ENCODE data around the gene HSFY1. TPM values are rescaled to one million over a fixed set of nuclear protein-coding genes. Genes with fewer than 3 reads are reported as not detected.
"Not testable (repeated sequence)": the region's sequence is repeated elsewhere in the genome, so short reads cannot be mapped to it uniquely, and the experiment has no call there.

HSFY1 gene
- not detected in 2 replicates for total RNA-seq (2014; rRNA removed; shearing (Covaris generic))

DNA sequence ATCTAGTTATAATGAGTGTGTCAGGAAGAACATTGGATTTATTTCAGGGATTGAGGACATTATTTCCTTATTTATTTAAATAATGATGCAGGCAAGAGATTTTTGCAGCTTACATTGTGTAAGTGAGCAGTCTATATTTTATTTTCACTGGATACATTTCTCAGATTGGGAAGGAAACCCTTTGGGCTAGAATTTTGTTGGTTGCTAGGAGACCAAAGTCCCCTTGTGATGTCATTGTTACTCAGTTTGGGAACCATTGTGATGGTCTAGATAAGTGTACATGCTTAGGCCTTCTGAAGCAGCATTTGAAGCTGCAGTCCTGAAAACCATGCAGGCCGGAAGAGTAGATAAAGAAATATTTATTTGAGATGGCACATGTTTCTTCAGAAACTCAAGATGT is at the start of gene HSFY1:
TSS of gene HSFY1 (plus strand) at position 301 of the 400 bp plus-strand sequence. CDS start at position 369, 68 bp downstream.
- H3K27me3 ChIP-seq; H3K4me3 ChIP-seq; DNase-seq; H3K36me3 ChIP-seq; H3K4me1 ChIP-seq; H3K27ac ChIP-seq; H3K9me3 ChIP-seq (replicated peaks): not testable (repeated sequence)

DNA sequence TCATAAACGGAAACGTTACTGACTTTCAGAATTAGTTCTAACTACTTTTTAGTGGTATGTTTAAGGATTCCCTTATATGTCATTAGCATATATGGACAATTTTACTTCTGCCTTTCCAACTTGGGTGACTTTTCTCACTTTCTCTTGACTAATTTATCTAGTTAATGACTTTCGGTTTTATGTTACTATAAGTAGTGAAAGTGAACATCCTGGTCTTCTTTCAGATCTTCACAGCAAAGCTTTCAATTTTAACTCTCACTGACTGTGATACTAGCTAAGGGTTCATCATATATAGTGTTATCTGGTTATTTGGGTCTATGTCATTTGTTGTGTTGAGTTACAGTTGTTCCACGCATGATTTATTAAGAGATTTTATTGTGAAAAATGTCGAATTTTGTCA is 42.3 kb upstream of the HSFY1 start:
- not testable (repeated sequence) for DNase-seq, H3K4me1 ChIP-seq, H3K4me3 ChIP-seq

GRCh38 chrY:18530995-18531655 is 15.4 kb upstream of the HSFY1 start:
- not testable (repeated sequence) for H3K9me3 ChIP-seq (replicated peaks); H3K36me3 ChIP-seq; H3K4me3 ChIP-seq; H3K4me1 ChIP-seq; H3K27ac ChIP-seq; DNase-seq; H3K27me3 ChIP-seq

More for the DNA sequence above, 42.3 kb upstream of the HSFY1 start:
- not testable (repeated sequence) for H3K27me3 ChIP-seq; H3K9me3 ChIP-seq (replicated peaks); H3K36me3 ChIP-seq; H3K27ac ChIP-seq

- H3K27ac ChIP-seq; DNase-seq; H3K4me3 ChIP-seq; H3K27me3 ChIP-seq; H3K36me3 ChIP-seq; H3K9me3 ChIP-seq (replicated peaks); H3K4me1 ChIP-seq: not testable (repeated sequence)
Observed at GRCh38 chrY:18538952-18539351, 7.6 kb upstream of the HSFY1 start.

GRCh38 chrY:18553132-18553531 is 6.6 kb downstream of the HSFY1 start:
- H3K9me3 ChIP-seq (replicated peaks); H3K27me3 ChIP-seq; H3K4me3 ChIP-seq; H3K36me3 ChIP-seq; H3K27ac ChIP-seq; DNase-seq; H3K4me1 ChIP-seq: not testable (repeated sequence)

GRCh38 chrY:18565915-18566314 is 19.4 kb downstream of the HSFY1 start:
- not testable (repeated sequence) for H3K36me3 ChIP-seq; H3K9me3 ChIP-seq (replicated peaks); H3K27ac ChIP-seq; H3K27me3 ChIP-seq; H3K4me3 ChIP-seq; DNase-seq; H3K4me1 ChIP-seq

Other genes with a start within 250 kb of the HSFY1 start
- not detected in 2 replicates for gene HSFY2, start 227.0 kb downstream of the HSFY1 start, total RNA-seq (2014; rRNA removed; shearing (Covaris generic))